Uterus (tissue), 2 donors: ENCODE measurements around the gene RELA.

Experiments used
- CTCF ChIP-seq, 4 experiments: fragments of 200-600 bp in 2 of 4; fragments of 450-650 bp in 2 of 4; sonication (generic) in 2 of 4; IDR thresholded peaks; one replicate each; pipeline ENCODE4 v1.5.1; 2016 to 2019; ENCODE audit warnings: antibody characterized with exemption in 4 of 4, mild to moderate bottlenecking in 2 of 4, moderate library complexity in 1 of 4
- POLR2A ChIP-seq, 2 donors: fragments of 450-650 bp; IDR thresholded peaks; one replicate each; pipeline ENCODE4 v1.6.1; 2016; ENCODE audit warnings: antibody characterized with exemption in 2 of 2, mild to moderate bottlenecking in 1 of 2, moderate library complexity in 1 of 2

- no peak for TF ChIP-seq CTCF (IDR thresholded peaks at IDR 0.05)
- no peak for TF ChIP-seq POLR2A (IDR thresholded peaks at IDR 0.05)
Observed at GRCh38 chr11:65633390-65634108, 29.2 kb downstream of the RELA start.
